ENCODE data around the gene DTNB.
A peak's percentile ranks its signal among the peaks of the same experiment; 100 is the strongest.

Gene DTNB

GRCh38 chr2:25354116-25354515, 319.3 kb downstream of the DTNB start:
- TF ChIP-seq CTCF (IDR thresholded peaks at IDR 0.05; ENCODE audit: low read depth, low read length): no peak
- no peak for DNase-seq (ENCODE audit: extremely low read depth, low read depth)

GRCh38 chr2:25349397-25349796, 324.0 kb downstream of the DTNB start:
- no peak for DNase-seq (ENCODE audit: extremely low read depth, low read depth)
- TF ChIP-seq CTCF (IDR thresholded peaks at IDR 0.05; ENCODE audit: low read depth, low read length): no peak

GRCh38 chr2:25347846-25348245, 325.5 kb downstream of the DTNB start:
- DNase-seq (ENCODE audit: extremely low read depth, low read depth): no peak
- no peak for TF ChIP-seq CTCF (IDR thresholded peaks at IDR 0.05; ENCODE audit: low read depth, low read length)

- no peak for TF ChIP-seq CTCF (IDR thresholded peaks at IDR 0.05; ENCODE audit: low read depth, low read length)
- DNase-seq (ENCODE audit: extremely low read depth, low read depth): no peak
Observed at GRCh38 chr2:25347205-25347815, 326.1 kb downstream of the DTNB start.

- TF ChIP-seq CTCF (IDR thresholded peaks at IDR 0.05; ENCODE audit: low read depth, low read length): no peak
Observed at GRCh38 chr2:25343187-25343825, 330.1 kb downstream of the DTNB start.

GRCh38 chr2:25342372-25343186, 330.8 kb downstream of the DTNB start:
- TF ChIP-seq CTCF (IDR thresholded peaks at IDR 0.05; ENCODE audit: low read depth, low read length): peak; percentile 81
- DNase-seq (ENCODE audit: extremely low read depth, low read depth): peak; percentile 52

More at GRCh38 chr2:25343187-25343825, 330.1 kb downstream of the DTNB start:
- DNase-seq (ENCODE audit: extremely low read depth, low read depth): no peak
